Measurements from ENCODE around the gene LIPJ. TPM values are rescaled to one million over a fixed set of nuclear protein-coding genes. Genes with fewer than 3 reads are reported as not detected.

The LIPJ gene
- total RNA-seq, 1 donor from 2014 or later = not detected

GRCh38 chr10:88616250-88616977 lies 29.9 kb downstream of the LIPJ start:
- H3K9me3 Mint-ChIP-seq = no peaks in the 10 kb centered on the region
- no peak overlapping the region for H3K4me3 Mint-ChIP-seq
- no peak overlapping the region for H3K27ac Mint-ChIP-seq (ENCODE audit: unreplicated experiment)
- H3K27me3 Mint-ChIP-seq (ENCODE audit: low read depth) = no peaks in the 10 kb centered on the region
- no peak for TF ChIP-seq CTCF (conservative IDR thresholded peaks at IDR 0.05)
- H3K36me3 Mint-ChIP-seq (ENCODE audit: low read depth) = no peaks in the 10 kb centered on the region
- H3K4me1 Mint-ChIP-seq = no peaks in the 10 kb centered on the region
- no peak for DNase-seq (ENCODE audit: low read depth, low spot score)

GRCh38 chr10:88617772-88618300 lies 31.3 kb downstream of the LIPJ start:
- no peaks in the 10 kb centered on the region for H3K4me1 Mint-ChIP-seq
- H3K4me3 Mint-ChIP-seq = no peak overlapping the region
- H3K36me3 Mint-ChIP-seq (ENCODE audit: low read depth) = no peaks in the 10 kb centered on the region
- H3K27me3 Mint-ChIP-seq (ENCODE audit: low read depth) = no peaks in the 10 kb centered on the region
- DNase-seq (ENCODE audit: low read depth, low spot score) = no peak
- no peak for TF ChIP-seq CTCF (conservative IDR thresholded peaks at IDR 0.05)
- H3K27ac Mint-ChIP-seq (ENCODE audit: unreplicated experiment) = no peak overlapping the region
- no peaks in the 10 kb centered on the region for H3K9me3 Mint-ChIP-seq

DNA sequence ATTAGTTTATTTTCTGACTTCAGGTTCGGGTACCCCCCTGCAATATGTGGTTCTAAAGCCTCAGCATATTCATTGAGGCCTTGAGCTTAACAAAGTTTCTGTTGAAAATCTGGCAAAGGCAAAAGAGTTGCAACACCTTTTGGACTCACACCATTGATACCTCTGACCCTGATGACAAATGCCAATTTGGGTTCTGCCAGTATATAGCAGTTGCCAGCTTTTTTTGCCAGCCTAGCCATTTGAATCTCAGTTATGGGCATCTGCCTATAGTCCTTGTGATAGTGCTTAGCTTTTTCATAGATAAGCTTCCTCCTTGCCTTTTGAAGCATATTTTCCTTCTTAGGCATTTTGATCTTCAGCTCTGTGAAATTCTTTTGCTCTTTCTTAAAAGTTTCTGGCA lies 31.9 kb downstream of the LIPJ start:
- Mint-ChIP-seq H3K27me3 (ENCODE audit: low read depth) (no peaks in the 10 kb centered on the region), H3K36me3 (ENCODE audit: low read depth) (no peaks in the 10 kb centered on the region), H3K9me3 (no peaks in the 10 kb centered on the region), H3K4me1 (no peaks in the 10 kb centered on the region), H3K4me3 (no peak overlapping the region), H3K27ac (ENCODE audit: unreplicated experiment) (no peak overlapping the region)
- no peak for TF ChIP-seq CTCF (conservative IDR thresholded peaks at IDR 0.05)
- DNase-seq (ENCODE audit: low read depth, low spot score) = no peak

- Mint-ChIP-seq H3K27me3 (ENCODE audit: low read depth) (peaks cover 4% of the 10 kb centered on the region), H3K9me3 (no peaks in the 10 kb centered on the region), H3K4me1 (no peaks in the 10 kb centered on the region), H3K27ac (ENCODE audit: unreplicated experiment) (no peak overlapping the region), H3K36me3 (ENCODE audit: low read depth) (no peaks in the 10 kb centered on the region), H3K4me3 (no peak overlapping the region)
- no peak for DNase-seq (ENCODE audit: low read depth, low spot score)
- no peak for TF ChIP-seq CTCF (conservative IDR thresholded peaks at IDR 0.05)
These were observed 33.9 kb downstream of the LIPJ start for GRCh38 chr10:88620441-88620840.

GRCh38 chr10:88623835-88624234 lies 37.3 kb downstream of the LIPJ start:
- TF ChIP-seq CTCF (conservative IDR thresholded peaks at IDR 0.05) = no peak
- peaks cover 4% of the 10 kb centered on the region for H3K27me3 Mint-ChIP-seq (ENCODE audit: low read depth)
- no peak overlapping the region for H3K4me3 Mint-ChIP-seq
- DNase-seq (ENCODE audit: low read depth, low spot score) = no peak
- no peaks in the 10 kb centered on the region for H3K4me1 Mint-ChIP-seq
- no peaks in the 10 kb centered on the region for H3K36me3 Mint-ChIP-seq (ENCODE audit: low read depth)
- H3K27ac Mint-ChIP-seq (ENCODE audit: unreplicated experiment) = no peak overlapping the region
- peaks cover 7% of the 10 kb centered on the region for H3K9me3 Mint-ChIP-seq

Measured in neural crest cell (in vitro differentiated cells).